Measurements from ENCODE around the gene NUMA1.
A peak's percentile ranks its signal among the peaks of the same experiment; 100 is the strongest.

The NUMA1 gene

DNA sequence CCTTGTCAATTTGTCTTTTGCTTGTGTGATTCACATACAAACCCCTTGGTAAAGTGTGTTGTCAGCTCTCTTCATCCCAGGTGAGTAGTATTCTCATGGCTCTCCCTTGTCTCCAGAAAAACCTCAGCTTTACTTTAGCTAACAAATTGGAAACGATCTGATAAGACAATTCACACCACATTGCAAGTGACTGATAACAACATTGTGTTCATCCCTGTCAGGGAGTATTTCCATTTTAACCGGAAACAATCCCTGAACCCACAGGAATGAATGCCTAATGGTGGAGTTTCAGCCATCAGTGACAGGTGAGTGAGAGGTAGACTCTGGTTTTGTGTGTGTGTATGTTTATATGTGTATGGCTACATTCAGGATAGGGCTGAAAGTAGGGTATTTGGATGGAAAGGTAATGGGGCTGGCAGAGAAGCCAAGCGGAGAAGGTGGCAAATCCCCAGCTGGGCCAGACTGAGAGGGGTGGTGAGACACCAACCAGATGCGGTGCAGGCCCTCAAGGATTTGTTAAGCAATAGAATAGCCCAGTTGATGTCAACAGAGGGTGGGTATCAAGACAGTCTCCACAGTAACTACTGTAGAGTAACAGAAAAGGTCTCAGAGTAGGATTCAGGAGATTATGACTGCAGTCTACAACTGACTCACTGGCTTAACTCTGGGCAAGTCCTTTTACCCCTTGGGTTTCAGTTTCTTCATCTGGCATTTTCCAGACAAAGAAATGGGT lies 7.9 kb upstream of the NUMA1 start:
- Mint-ChIP-seq H3K27ac (no peak overlapping the region), H3K9me3 (no peaks in the 10 kb centered on the region), H3K4me1 (peaks cover 13% of the 10 kb centered on the region), H3K36me3 (peaks cover 25% of the 10 kb centered on the region), H3K27me3 (no peaks in the 10 kb centered on the region), H3K4me3 (no peak overlapping the region)
- CTCF ChIA-PET: interaction anchor here (1.3 to 4.5 kb wide), 2 partner anchors 60 to 63 kb away, joined by 3 to 29 read pairs; no protein-coding TSS in a partner anchor
- peak; percentile 1 for DNase-seq

DNA sequence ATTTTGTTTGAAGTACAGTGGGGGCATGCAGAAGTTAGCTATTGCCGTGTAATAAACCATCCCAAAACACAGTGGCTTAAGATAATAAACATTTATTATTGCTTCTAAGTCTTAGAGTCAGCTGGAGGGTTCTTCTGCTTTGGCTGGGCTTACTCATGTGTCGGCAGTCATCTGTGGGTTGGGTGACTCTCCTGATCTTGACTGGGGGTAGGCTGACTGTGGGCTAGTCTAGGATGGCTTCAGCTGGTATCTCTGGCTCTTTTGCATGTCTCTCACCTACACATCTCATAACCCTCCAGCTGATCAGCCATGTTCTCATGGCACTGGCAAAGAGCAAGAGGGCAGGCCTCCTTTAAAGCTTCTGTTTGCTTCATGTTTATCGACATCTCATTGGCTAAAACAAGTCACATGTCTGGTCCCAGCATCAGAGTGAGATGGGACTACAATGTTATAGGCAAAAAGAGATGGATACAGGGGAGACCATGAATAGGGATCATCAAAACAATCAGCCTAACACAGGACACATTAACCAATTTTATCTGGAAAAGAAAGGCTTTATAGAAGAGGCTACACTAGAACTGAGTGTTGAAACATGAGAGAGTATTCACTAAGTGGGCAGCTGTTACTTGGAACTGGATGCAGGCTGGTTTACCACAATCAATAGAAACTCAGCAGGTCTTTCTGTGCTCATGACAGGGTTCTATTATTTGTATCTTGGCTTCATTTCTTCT lies 5.4 kb upstream of the NUMA1 start:
- peaks cover 27% of the 10 kb centered on the region for H3K4me1 Mint-ChIP-seq
- CTCF ChIA-PET: interaction anchor here (0.6 to 4.5 kb wide), 6 partner anchors 9 to 108 kb away, joined by 3 to 29 read pairs (median 4); no protein-coding TSS in a partner anchor
- H3K27me3 Mint-ChIP-seq: no peaks in the 10 kb centered on the region

DNA sequence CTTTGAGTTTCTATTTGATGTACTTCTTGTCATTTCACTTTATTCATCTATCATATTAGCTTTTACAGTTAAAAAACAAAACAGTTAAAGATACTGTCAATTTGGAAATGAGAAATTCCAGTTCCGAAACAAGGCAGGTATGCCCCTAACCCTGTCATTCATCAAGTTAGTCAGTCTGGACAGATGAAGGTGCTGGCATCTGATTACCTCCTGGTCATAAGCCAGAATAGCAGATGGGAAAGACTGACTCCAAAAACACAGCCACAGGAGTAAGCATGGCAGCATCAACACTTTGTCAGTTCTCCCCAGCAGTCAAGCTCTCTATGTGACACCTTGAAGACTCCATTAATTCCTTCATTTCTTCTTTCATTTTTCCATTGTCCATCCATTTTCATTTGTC lies 4.6 kb upstream of the NUMA1 start:
- Mint-ChIP-seq H3K27ac (no peak overlapping the region), H3K9me3 (no peaks in the 10 kb centered on the region), H3K36me3 (peaks cover 20% of the 10 kb centered on the region), H3K4me1 (peaks cover 34% of the 10 kb centered on the region), H3K27me3 (no peaks in the 10 kb centered on the region), H3K4me3 (no peak overlapping the region)
- CTCF ChIA-PET: interaction anchor here (0.6 to 4.5 kb wide), 3 partner anchors 31 to 107 kb away, joined by 5 to 29 read pairs (median 10); no protein-coding TSS in a partner anchor
- no peak for DNase-seq

More for the DNA sequence above, 5.4 kb upstream of the NUMA1 start:
- Mint-ChIP-seq H3K9me3 (no peaks in the 10 kb centered on the region), H3K27ac (no peak overlapping the region), H3K36me3 (peaks cover 24% of the 10 kb centered on the region), H3K4me3 (no peak overlapping the region)
- DNase-seq: no peak

GRCh38 chr11:72084076-72084475 lies 3.7 kb upstream of the NUMA1 start:
- no peaks in the 10 kb centered on the region for H3K27me3 Mint-ChIP-seq
- H3K27ac Mint-ChIP-seq: no peak overlapping the region
- peaks cover 14% of the 10 kb centered on the region for H3K36me3 Mint-ChIP-seq
- CTCF ChIA-PET: interaction anchor here (2.8 kb wide), 1 partner anchor 106 kb away, joined by 10 read pairs; no protein-coding TSS in a partner anchor
- peaks cover 39% of the 10 kb centered on the region for H3K4me1 Mint-ChIP-seq
- no peak for DNase-seq
- no peak overlapping the region for H3K4me3 Mint-ChIP-seq
- no peaks in the 10 kb centered on the region for H3K9me3 Mint-ChIP-seq

DNA sequence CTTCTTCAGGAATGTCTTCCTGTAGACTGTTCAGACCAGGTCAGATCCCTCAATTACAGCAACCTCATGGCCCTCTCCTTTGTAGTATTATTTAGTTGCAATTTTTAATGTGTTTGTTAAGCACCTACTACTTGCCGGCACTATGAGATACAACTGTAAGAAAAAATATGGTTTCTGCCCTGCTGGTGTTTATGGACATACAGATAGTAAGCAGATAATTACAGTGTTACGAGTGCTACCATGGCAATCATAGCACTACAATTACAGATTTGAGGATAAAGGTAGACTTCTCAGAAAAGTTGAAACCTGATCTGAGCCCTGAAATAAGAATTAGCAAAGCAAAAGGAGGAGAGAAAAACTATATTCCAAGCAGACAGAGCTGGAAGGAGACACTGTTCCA lies 3.1 kb upstream of the NUMA1 start:
- Mint-ChIP-seq H3K27ac (no peak overlapping the region), H3K9me3 (no peaks in the 10 kb centered on the region), H3K36me3 (peaks cover 16% of the 10 kb centered on the region), H3K4me1 (peaks cover 45% of the 10 kb centered on the region), H3K27me3 (no peaks in the 10 kb centered on the region), H3K4me3 (no peak overlapping the region)
- CTCF ChIA-PET: no interaction called here
- DNase-seq: no peak

GRCh38 chr11:72081821-72082453 lies 1.6 kb upstream of the NUMA1 start:
- CTCF ChIA-PET: interaction anchor here (0.6 to 2.4 kb wide), 5 partner anchors 9 to 57 kb away, joined by 3 to 27 read pairs (median 4); no protein-coding TSS in a partner anchor
- DNase-seq: no peak
- H3K4me3 Mint-ChIP-seq: peak overlapping the region; percentile 88
- no peaks in the 10 kb centered on the region for H3K27me3 Mint-ChIP-seq
- H3K36me3 Mint-ChIP-seq: peaks cover 15% of the 10 kb centered on the region
- no peaks in the 10 kb centered on the region for H3K9me3 Mint-ChIP-seq
- peaks cover 57% of the 10 kb centered on the region for H3K4me1 Mint-ChIP-seq
- peak overlapping the region; percentile 93 for H3K27ac Mint-ChIP-seq

DNA sequence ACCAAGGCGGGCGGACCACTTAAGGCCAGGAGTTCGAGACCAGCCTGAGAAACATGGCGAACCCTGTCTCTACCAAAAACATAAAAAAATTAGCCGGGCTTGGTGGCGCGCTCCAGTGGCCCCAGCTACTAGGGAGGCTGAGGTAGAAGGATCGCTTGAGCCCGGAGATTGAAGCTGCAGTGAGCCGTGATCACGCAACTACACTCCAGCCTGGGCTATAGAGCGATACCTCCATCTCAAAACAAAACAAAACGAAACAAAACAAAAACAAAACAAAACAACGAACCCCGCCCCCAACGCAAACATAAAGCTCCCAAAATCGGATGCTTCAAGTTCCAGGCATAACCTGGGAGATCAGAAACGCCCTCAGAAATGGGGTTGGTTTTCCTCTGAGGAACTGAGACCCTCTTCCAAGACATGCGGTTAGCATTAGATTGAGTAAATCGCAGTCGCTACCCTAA lies 872 bp upstream of the NUMA1 start:
- CTCF ChIA-PET: interaction anchor here (0.6 to 2.4 kb wide), 5 partner anchors 10 to 56 kb away, joined by 3 to 27 read pairs (median 4); no protein-coding TSS in a partner anchor
- peak overlapping the region; percentile 93 for H3K27ac Mint-ChIP-seq
- no peaks in the 10 kb centered on the region for H3K27me3 Mint-ChIP-seq
- DNase-seq: no peak
- no peaks in the 10 kb centered on the region for H3K9me3 Mint-ChIP-seq
- H3K4me3 Mint-ChIP-seq: peak overlapping the region; percentile 88
- H3K4me1 Mint-ChIP-seq: peaks cover 60% of the 10 kb centered on the region
- H3K36me3 Mint-ChIP-seq: peaks cover 18% of the 10 kb centered on the region

DNA sequence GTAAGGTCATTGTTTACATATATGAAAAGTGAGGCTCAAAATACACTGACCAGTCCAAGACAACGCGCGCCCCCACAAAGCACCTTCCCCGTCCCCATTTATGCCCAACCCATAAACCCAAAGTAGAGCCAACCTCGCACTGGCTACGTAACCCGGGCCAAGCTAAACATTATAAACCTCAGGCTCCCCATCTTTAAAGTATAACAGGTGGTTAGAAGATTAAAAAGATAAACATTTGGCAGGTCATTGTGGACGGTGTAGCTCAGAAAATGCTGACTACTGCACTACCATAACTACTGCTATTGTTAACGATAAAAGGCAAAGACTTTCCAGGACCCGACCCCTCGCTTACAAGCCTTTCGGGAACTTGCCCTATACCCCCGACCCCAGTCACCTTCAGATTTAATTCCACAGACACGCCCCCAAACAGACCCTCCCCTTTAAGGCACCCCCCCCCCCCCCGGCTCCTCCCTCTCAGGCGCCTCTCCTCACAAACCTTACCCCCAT lies 470 bp downstream of the NUMA1 start:
- Mint-ChIP-seq H3K9me3 (no peaks in the 10 kb centered on the region), H3K4me3 (peak overlapping the region; percentile 88), H3K36me3 (peaks cover 24% of the 10 kb centered on the region), H3K27me3 (no peaks in the 10 kb centered on the region), H3K27ac (peak overlapping the region; percentile 93), H3K4me1 (peaks cover 65% of the 10 kb centered on the region)
- CTCF ChIA-PET: interaction anchor here (0.9 to 3.1 kb wide), 4 partner anchors 33 to 351 kb away, joined by 3 to 8 read pairs (median 4); partner anchors contain the start of gene ANAPC15
- peak; percentile 33 for DNase-seq

- peaks cover 71% of the 10 kb centered on the region for H3K4me1 Mint-ChIP-seq
- peak overlapping the region; percentile 29 for H3K27ac Mint-ChIP-seq
- no peaks in the 10 kb centered on the region for H3K9me3 Mint-ChIP-seq
- DNase-seq: no peak
- peaks cover 28% of the 10 kb centered on the region for H3K36me3 Mint-ChIP-seq
- peak overlapping the region; percentile 88 for H3K4me3 Mint-ChIP-seq
- CTCF ChIA-PET: interaction anchor here (0.7 to 3.1 kb wide), 10 partner anchors 9 to 352 kb away, joined by 3 to 8 read pairs (median 4); partner anchors contain the start of gene ANAPC15
- H3K27me3 Mint-ChIP-seq: no peaks in the 10 kb centered on the region
These were observed 1.9 kb downstream of the NUMA1 start for GRCh38 chr11:72078477-72078876.

GRCh38 chr11:72075756-72076155 lies 4.6 kb downstream of the NUMA1 start:
- peaks cover 36% of the 10 kb centered on the region for H3K36me3 Mint-ChIP-seq
- H3K27ac Mint-ChIP-seq: no peak overlapping the region
- no peaks in the 10 kb centered on the region for H3K27me3 Mint-ChIP-seq
- H3K9me3 Mint-ChIP-seq: no peaks in the 10 kb centered on the region
- CTCF ChIA-PET: interaction anchor here (1.5 to 4.1 kb wide), 3 partner anchors 15 to 68 kb away, joined by 6 to 22 read pairs (median 11); no protein-coding TSS in a partner anchor
- peaks cover 69% of the 10 kb centered on the region for H3K4me1 Mint-ChIP-seq
- no peak for DNase-seq
- no peak overlapping the region for H3K4me3 Mint-ChIP-seq

DNA sequence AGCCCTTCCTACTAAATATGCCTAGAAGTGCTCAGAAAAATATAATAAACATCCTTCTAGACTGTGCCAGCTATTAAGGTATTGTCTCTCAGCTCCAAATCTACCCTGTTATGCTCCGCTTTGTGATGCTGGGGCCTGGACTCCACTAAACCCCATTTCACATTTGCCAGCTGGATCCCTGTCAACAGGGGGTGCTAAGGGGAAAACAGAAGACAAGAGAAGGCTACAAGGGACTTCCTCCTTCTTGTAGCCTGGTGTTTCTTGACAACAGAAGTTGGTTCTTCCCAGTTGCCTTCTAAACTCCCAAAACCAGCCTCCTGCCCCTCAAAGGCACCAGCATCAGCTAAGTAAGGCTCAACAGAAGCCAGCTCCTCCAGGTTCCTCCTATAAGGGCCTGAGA lies 5.2 kb downstream of the NUMA1 start:
- CTCF ChIA-PET: interaction anchor here (1.5 to 4.1 kb wide), 3 partner anchors 15 to 68 kb away, joined by 6 to 22 read pairs (median 11); no protein-coding TSS in a partner anchor
- Mint-ChIP-seq H3K4me3 (no peak overlapping the region), H3K36me3 (peaks cover 40% of the 10 kb centered on the region), H3K27me3 (no peaks in the 10 kb centered on the region), H3K9me3 (no peaks in the 10 kb centered on the region), H3K4me1 (peaks cover 69% of the 10 kb centered on the region), H3K27ac (peak overlapping the region; percentile 54)
- DNase-seq: peak; percentile 33

GRCh38 chr11:72072348-72072747 lies 8.0 kb downstream of the NUMA1 start:
- peaks cover 52% of the 10 kb centered on the region for H3K36me3 Mint-ChIP-seq
- H3K4me1 Mint-ChIP-seq: peaks cover 61% of the 10 kb centered on the region
- no peaks in the 10 kb centered on the region for H3K9me3 Mint-ChIP-seq
- no peak overlapping the region for H3K27ac Mint-ChIP-seq
- no peak for DNase-seq
- CTCF ChIA-PET: interaction anchor here (1.2 kb wide), 1 partner anchor 19 kb away, joined by 3 read pairs; no protein-coding TSS in a partner anchor
- no peak overlapping the region for H3K4me3 Mint-ChIP-seq
- H3K27me3 Mint-ChIP-seq: no peaks in the 10 kb centered on the region

DNA sequence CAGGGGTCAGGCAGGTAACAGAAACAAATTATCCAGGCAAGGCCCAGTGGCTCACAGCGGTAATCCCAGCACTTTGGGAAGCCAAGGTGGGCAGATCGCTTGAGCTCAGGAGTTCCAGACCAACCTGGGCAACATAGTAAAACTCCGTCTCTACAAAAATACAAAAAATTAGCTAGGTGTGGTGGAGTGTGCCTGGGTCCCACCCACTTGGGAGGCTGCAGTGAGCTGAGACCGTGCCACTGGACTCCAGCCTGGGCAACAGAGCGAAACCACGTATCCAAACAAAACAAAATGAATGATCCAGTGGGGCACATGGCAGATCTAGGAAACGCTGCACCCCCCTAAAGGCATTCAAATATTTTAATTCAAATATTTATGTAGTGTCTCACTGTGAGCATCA lies 9.9 kb downstream of the NUMA1 start:
- Mint-ChIP-seq H3K4me3 (no peak overlapping the region), H3K4me1 (peaks cover 54% of the 10 kb centered on the region), H3K36me3 (peaks cover 53% of the 10 kb centered on the region), H3K27me3 (no peaks in the 10 kb centered on the region), H3K27ac (no peak overlapping the region), H3K9me3 (no peaks in the 10 kb centered on the region)
- DNase-seq: no peak
- CTCF ChIA-PET: no interaction called here
